Sigmoid colon (tissue), 7 donors: ENCODE results near the gene CRABP2. TPM values are rescaled to one million over a fixed set of nuclear protein-coding genes. Genes with fewer than 3 reads are reported as not detected.
A peak's percentile ranks its signal among the peaks of the same experiment; 100 is the strongest.

Experiments used
- DNase-seq: peaks from one replicate; pipeline ENCODE4 v3.0.0-alpha.2; 2019
- H3K27ac ChIP-seq, 4 donors: fragments of 200-600 bp; sonication (generic); one replicate each; pipeline ENCODE4 v1.5.1; 2016 to 2019; ENCODE audit warnings: mild to moderate bottlenecking in 1 of 4
- H3K27me3 ChIP-seq, 3 donors: fragments of 200-600 bp; sonication (generic); one replicate each; pipeline ENCODE4 v1.5.1; 2019; ENCODE audit warnings: mild to moderate bottlenecking in 1 of 3
- H3K36me3 ChIP-seq, 4 donors: fragments of 200-600 bp; sonication (generic); one replicate each; pipeline ENCODE4 v1.5.1; 2016 to 2019
- H3K4me1 ChIP-seq, 4 donors: fragments of 200-600 bp; sonication (generic); one replicate each; pipeline ENCODE4 v1.5.1; 2017 to 2019
- H3K4me3 ChIP-seq, 4 donors: fragments of 200-600 bp; sonication (generic); one replicate each; pipeline ENCODE4 v1.5.1; 2017 to 2019; ENCODE audit warnings: mild to moderate bottlenecking in 2 of 4, moderate library complexity in 1 of 4
- H3K9me3 ChIP-seq, 4 donors: fragments of 200-600 bp in 3 of 4; sonication (generic) in 3 of 4; one replicate each; pipeline versions ENCODE4 v1.5.1 to v1.6.1; 2013 to 2019
- CTCF ChIP-seq, 4 experiments: fragments of 450-650 bp in 3 of 4; fragments of 200-600 bp in 1 of 4; IDR thresholded peaks; one replicate each; pipeline ENCODE4 v1.5.1; 2016 to 2019; ENCODE audit warnings: antibody characterized with exemption in 4 of 4, mild to moderate bottlenecking in 3 of 4, moderate library complexity in 2 of 4
- EP300 ChIP-seq, 4 donors: sonication (generic); formaldehyde crosslinking; IDR thresholded peaks; one replicate each; pipeline ENCODE4 v1.6.1; 2017; ENCODE audit warnings: antibody characterized with exemption in 4 of 4
- POLR2A ChIP-seq, 2 donors: fragments of 450-650 bp; IDR thresholded peaks; one replicate each; pipeline ENCODE4 v1.6.1; 2016; ENCODE audit warnings: antibody characterized with exemption in 2 of 2, mild to moderate bottlenecking in 2 of 2, moderate library complexity in 2 of 2
- POLR2AphosphoS5 ChIP-seq, 4 donors: sonication (generic); formaldehyde crosslinking; IDR thresholded peaks; one replicate each; pipeline ENCODE4 v1.6.1; 2017; ENCODE audit warnings: antibody characterized with exemption in 4 of 4
- WGBS, 2 donors: extraction: QIAGEN DNeasy Blood & Tissue Kit; methylation state at CpG; one replicate each; pipeline ENCODE4 v1.1.7; 2013; 5-methylcytosine and 5-hydroxymethylcytosine counted together
- intact Hi-C: fragments of 100-400 bp; cut with DNase I; formaldehyde crosslinking; loops from one replicate; pipeline ENCODE4 v1.15.1; 2023
- polyA plus RNA-seq, 3 donors: library from polyadenylated mRNA; stranded (reverse); fragments of 200-250 nt; gene quantifications; one replicate each; pipeline ENCODE4 v1.2.3, GENCODE V29; 2013
- total RNA-seq, 4 donors: library from RNA; depleted of rRNA; stranded (reverse); fragments of >200 nt; gene quantifications; one replicate each; pipeline ENCODE4 v1.1.0, GENCODE V29; 2016
- donor health status: healthy with polysubstance abuse.
- donor health status: Bipolar disorder and iron deficiency.
- donor health status: healthy.

Gene CRABP2
- total and polyA plus RNA-seq, 7 donors: 3.1 to 7.8 (median 4.9) TPM; not detected in 2

DNA sequence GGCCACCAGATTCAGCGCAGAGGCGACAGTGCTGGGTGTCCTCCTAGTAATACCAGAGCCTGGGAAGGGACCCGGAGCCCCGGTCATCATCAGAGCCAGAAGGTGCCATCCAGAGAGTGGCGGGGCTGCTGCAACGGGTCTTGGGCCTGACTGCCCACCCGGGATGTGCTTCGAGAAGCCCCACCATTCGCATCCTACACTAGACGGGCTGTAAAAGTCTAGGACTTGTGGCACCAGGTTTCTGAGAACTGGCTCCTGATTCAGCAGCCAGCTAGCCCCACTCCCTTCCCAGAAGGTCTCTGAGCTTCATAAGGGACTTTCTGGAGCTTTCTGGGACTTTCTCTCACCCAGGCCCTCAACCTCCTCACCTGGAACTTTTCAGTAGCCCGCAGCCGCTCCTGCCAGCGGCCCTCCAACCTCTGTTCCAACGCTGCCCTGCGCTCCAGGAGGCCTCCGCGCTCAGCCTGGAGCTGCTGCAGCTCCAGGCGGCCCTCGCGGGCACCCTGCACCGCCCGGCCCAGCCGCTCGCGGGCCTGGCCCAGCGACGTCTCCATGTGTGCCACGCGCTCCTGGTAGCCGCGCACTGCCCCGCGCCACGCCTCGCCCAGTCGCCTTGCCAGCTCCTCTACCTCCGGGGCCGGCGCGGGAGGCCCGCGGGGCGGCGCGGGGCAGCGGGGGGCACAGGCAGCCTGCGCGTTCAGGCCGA lies 29.1 kb downstream of the CRABP2 start:
- TF ChIP-seq POLR2AphosphoS5 (IDR thresholded peaks at IDR 0.05): no peak
- TF ChIP-seq POLR2A (IDR thresholded peaks at IDR 0.05): no peak
- no peak for TF ChIP-seq CTCF (IDR thresholded peaks at IDR 0.05)
- Histone ChIP-seq H3K4me3 (peak overlapping the region; percentile 29 to 53 (median 44)), H3K9me3 (no peaks in the 10 kb centered on the region), H3K36me3 (no peaks in the 10 kb centered on the region), H3K27ac (peak overlapping the region; percentile 42 to 79 (median 72)), H3K27me3 (peaks cover 5 to 40% (median 20%) of the 10 kb centered on the region in 3 donors), H3K4me1 (peaks cover 0 to 43% (median 33%) of the 10 kb centered on the region in 4 donors)
- WGBS, 2 donors: 22 to 31% methylated on average over 49 of the region's 49 CpGs
- intact Hi-C loops: no loop called here
- no peak for DNase-seq

DNA sequence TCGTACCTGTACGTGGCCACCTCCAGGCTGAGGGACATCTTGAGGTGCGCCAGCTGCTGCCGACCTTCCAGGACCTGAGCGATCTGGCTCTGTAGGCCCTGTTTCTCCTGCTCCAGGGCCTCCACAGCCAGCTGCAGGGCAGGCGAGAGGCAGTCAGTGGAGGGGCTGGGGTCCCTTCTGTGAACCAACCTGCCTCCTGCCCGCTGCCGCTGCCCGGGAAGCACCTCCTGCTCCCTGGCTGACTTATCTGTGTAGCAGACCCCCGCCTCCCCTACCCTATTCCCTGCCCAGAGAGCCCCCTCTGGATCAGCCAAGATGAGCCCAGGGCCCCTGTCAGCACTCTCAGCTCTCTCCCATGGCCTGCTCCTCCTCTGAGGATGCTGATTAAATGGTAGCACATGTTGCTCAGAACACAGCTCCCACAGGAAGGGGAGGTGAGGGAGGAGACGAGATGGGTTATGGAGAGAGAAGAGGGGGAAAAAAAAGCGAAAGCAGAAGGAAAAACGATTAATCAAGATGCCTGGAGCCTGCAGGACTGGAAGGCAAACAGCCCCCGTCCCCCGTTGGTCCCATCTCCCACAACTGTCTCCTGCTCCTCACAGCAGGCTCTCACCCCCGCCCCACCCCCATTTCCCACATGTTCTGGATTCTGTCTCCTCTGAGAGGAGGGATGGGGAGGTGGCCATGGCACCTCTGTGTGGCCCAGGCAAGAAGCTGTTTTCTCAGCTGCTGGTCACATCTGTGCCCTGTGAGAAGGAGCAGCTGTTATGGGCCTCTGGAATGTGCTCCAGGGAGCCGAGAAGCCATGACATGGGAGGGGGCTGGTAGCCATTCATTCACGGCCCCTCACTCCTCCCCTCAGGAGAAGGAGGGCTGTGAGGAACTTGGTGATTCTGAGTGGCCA lies 29.9 kb downstream of the CRABP2 start:
- peaks cover 5 to 38% (median 15%) of the 10 kb centered on the region in 3 donors for H3K27me3 ChIP-seq
- WGBS, 2 donors: 72 to 76% methylated on average over 18 of the region's 18 CpGs
- TF ChIP-seq POLR2A (IDR thresholded peaks at IDR 0.05): no peak
- TF ChIP-seq EP300 (IDR thresholded peaks at IDR 0.05): no peak
- TF ChIP-seq POLR2AphosphoS5 (IDR thresholded peaks at IDR 0.05): peak in 1 of 4 donors; percentile 28
- no peak for TF ChIP-seq CTCF (IDR thresholded peaks at IDR 0.05)
- no peak for DNase-seq
- intact Hi-C loops: no loop called here
- peak overlapping the region; percentile 42 to 79 (median 72) for H3K27ac ChIP-seq
- no peaks in the 10 kb centered on the region for H3K36me3 ChIP-seq
- H3K4me3 ChIP-seq: peak overlapping the region; percentile 10 to 53 (median 44)
- peaks cover 0 to 43% (median 33%) of the 10 kb centered on the region in 4 donors for H3K4me1 ChIP-seq
- H3K9me3 ChIP-seq: no peaks in the 10 kb centered on the region

DNA sequence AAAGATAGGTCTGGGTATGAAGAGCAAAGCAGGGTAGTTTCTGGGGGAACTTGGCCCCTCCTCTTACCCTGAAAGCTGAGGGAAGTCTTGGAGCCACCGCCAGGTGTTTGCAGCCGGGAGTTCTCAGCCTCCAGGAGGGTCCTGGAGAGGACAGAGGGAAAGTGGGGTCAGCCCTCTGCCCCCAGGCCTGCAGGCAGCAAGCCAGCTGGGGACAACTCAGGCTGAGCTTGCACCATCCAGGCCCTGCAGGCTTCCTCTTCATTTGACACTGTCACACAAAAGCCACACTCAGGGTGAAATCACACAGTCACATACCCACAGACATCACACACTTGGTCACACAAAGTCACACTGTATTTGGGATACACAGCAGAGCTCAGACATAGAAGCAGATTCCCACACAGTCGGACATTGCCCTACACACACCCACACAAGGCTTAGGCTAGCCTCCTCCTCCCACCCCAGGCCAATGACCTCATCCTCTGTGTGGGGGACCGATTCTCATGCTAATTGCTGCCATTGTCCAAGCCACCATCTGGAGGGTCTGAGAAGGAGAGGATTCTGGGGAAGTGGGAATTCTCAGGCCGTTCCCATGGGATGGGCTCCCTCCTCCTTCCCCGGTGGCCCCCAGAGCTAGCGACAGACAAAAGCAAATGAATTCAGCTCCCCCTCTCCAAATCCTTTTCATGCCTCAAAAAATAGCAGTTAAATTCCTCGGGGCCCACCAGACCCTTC lies 31.8 kb downstream of the CRABP2 start:
- TF ChIP-seq CTCF (IDR thresholded peaks at IDR 0.05) (no peak), POLR2AphosphoS5 (IDR thresholded peaks at IDR 0.05) (no peak), EP300 (IDR thresholded peaks at IDR 0.05) (no peak), POLR2A (IDR thresholded peaks at IDR 0.05) (no peak)
- intact Hi-C loops: no loop called here

DNA sequence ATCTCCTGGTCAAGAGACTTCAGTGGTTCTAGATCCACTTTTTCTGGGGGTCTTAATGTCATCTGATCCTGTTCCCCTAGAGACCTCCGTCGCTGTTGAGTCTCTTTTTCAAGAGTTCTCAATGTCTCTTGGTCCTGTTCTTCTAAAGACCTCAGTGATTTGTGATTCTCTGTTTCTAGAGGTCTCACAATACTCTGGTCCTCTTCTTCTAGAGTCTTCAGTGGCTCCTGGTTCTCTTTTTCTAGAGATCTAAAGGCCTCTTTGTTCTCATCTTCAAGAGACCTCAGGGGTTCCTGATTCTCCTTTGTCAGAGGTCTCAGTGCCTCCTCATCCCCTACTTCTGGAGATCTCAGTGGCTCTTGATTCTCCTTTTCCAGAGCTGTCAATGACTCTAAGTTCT lies 33.6 kb downstream of the CRABP2 start:
- H3K27ac ChIP-seq: no peak overlapping the region
- 95% methylated on average over 2 of the region's 2 CpGs for WGBS, 2 donors
- no peak for DNase-seq
- H3K27me3 ChIP-seq: peaks cover 0 to 11% (median 7%) of the 10 kb centered on the region in 3 donors
- intact Hi-C loops: no loop called here
- TF ChIP-seq POLR2A (IDR thresholded peaks at IDR 0.05) (no peak), CTCF (IDR thresholded peaks at IDR 0.05) (no peak), EP300 (IDR thresholded peaks at IDR 0.05) (no peak), POLR2AphosphoS5 (IDR thresholded peaks at IDR 0.05) (no peak)
- H3K36me3 ChIP-seq: no peaks in the 10 kb centered on the region
- H3K9me3 ChIP-seq: no peaks in the 10 kb centered on the region
- H3K4me3 ChIP-seq: no peak overlapping the region
- peaks cover 0 to 63% (median 51%) of the 10 kb centered on the region in 4 donors for H3K4me1 ChIP-seq

More for the DNA sequence above, 31.8 kb downstream of the CRABP2 start:
- Histone ChIP-seq H3K36me3 (no peaks in the 10 kb centered on the region), H3K4me3 (no peak overlapping the region), H3K27ac (peak overlapping the region; percentile 33 to 79 (median 72)), H3K27me3 (peaks cover 5 to 25% (median 15%) of the 10 kb centered on the region in 3 donors), H3K9me3 (no peaks in the 10 kb centered on the region), H3K4me1 (peaks cover 0 to 58% (median 47%) of the 10 kb centered on the region in 4 donors)
- no peak for DNase-seq
- WGBS, 2 donors: 64 to 69% methylated on average over 8 of the region's 8 CpGs
